ENCODE data around the gene FAM124B.

The FAM124B gene

DNA sequence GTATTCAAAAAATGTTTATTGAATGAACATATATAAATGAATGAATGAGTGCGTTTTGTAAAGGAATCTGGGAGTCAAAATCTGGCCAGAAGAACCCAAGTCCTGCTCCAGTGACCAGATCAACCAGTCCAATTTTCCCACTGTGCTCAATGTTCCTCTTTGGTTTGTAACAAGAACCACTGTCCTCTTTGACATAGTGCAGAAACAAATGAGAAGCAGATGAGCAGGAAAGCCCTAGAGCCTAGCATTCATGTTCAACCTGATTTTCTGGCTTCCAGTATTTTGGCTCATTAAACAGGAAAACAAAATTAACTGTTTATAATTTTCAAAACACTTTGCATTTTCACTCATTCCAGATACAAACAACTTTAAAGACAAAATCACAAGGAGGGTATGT is 23.2 kb downstream of the FAM124B start:
- Mint-ChIP-seq H3K9me3 (ENCODE audit: low read depth) (no peaks in the 10 kb centered on the region), H3K27ac (no peak overlapping the region), H3K4me1 (ENCODE audit: low read depth) (no peaks in the 10 kb centered on the region), H3K27me3 (no peaks in the 10 kb centered on the region), H3K36me3 (no peaks in the 10 kb centered on the region), H3K4me3 (no peak overlapping the region)

DNA sequence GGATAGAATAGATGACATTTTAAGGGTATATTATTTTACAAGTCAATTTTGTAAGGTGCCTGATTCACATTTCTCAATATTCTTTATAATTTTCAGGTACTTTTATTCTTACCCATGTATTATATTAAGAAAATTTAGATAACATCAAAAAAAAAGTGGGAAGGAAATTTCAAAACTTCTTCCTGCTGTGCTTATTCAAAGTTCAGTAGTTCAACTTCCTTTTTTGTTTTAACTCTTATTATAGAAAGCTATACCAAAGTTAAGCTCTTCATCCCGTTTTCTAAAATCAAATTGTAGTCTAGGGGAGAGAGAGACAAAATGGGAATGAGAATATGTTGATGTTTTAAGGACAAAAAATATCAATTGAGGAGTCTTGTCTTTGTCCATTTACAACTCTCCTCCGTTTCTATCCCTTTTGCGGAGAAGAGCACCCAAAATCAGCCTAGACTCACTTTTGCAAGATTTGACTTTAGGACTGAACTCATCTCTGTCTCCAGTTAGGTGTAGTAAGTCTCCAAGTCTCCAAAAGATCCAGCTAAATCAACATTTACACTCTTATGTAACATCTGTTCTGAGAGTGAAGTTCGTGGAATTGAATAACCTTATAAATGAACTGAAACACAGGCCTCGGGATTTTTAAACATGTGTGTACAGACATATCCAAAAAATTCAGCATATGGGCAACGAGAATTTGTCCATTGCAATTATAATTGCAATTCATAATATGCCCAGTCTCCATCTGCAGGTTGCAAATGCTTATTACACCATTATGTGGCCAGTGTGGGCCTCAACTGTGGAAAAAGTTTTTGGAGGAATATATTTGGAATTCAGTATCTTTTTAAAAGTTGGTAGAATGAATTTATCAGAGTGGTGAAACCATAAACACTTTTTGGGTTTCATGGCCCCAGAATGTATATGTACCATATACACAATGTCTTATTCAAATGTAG is 23.9 kb downstream of the FAM124B start:
- Mint-ChIP-seq H3K4me1 (ENCODE audit: low read depth) (no peaks in the 10 kb centered on the region), H3K27me3 (no peaks in the 10 kb centered on the region), H3K9me3 (ENCODE audit: low read depth) (no peaks in the 10 kb centered on the region), H3K4me3 (no peak overlapping the region), H3K36me3 (no peaks in the 10 kb centered on the region), H3K27ac (no peak overlapping the region)

DNA sequence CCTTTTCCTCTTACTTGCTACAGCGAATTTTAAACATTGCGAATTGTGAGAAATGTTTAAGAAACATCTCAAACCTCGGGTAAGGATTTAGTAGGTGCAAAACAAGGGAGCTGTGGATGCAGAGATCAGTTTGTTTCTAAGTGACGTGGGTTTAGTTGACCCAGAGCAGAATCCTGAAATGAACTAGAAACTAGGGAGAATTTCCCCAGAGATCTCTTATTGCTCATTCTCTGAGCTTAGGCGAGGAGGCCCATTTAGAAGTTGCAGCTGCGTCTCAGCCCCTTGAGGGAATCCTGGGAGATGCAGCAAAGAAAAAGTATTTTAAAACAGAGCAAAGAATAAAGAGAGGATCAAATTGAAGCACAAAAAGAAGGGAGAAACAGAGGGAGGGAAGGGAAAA is 29.3 kb downstream of the FAM124B start:
- no peaks in the 10 kb centered on the region for H3K9me3 Mint-ChIP-seq (ENCODE audit: low read depth)

DNA sequence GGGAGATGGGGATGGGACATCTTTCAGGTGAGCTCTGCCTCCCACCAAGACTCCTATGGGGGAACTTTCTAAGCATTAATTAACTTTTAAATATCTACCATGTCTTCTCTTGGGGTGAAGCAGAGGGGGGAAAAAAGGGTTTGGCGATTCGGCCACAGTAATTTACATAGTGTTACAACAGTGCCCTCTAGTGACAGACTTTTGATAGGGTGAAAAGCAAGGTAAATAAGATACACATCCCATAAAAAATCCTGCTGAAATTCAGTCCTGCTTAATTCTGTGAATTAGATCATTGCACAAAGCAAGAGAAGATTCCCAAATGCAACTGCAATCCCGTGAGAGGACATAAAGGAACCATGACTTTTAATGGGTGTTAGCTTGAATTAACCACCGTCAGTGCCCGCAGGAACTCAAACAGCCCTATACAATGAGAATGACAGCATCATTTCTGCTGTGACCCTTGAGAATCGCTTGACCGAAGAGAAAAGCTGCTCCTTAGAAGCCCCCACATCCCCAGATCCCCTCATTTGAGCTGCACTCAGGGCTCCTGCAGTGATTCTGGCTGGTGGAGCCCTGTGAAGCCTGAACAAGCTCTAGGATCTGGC is 32.8 kb downstream of the FAM124B start:
- H3K4me1 Mint-ChIP-seq (ENCODE audit: low read depth) = no peaks in the 10 kb centered on the region
- H3K4me3 Mint-ChIP-seq = no peak overlapping the region
- no peaks in the 10 kb centered on the region for H3K36me3 Mint-ChIP-seq
- H3K9me3 Mint-ChIP-seq (ENCODE audit: low read depth) = no peaks in the 10 kb centered on the region
- H3K27ac Mint-ChIP-seq = no peak overlapping the region
- H3K27me3 Mint-ChIP-seq = no peaks in the 10 kb centered on the region

More for the DNA sequence above, 29.3 kb downstream of the FAM124B start:
- Mint-ChIP-seq H3K4me3 (no peak overlapping the region), H3K4me1 (ENCODE audit: low read depth) (no peaks in the 10 kb centered on the region), H3K27ac (no peak overlapping the region), H3K36me3 (no peaks in the 10 kb centered on the region), H3K27me3 (no peaks in the 10 kb centered on the region)

DNA sequence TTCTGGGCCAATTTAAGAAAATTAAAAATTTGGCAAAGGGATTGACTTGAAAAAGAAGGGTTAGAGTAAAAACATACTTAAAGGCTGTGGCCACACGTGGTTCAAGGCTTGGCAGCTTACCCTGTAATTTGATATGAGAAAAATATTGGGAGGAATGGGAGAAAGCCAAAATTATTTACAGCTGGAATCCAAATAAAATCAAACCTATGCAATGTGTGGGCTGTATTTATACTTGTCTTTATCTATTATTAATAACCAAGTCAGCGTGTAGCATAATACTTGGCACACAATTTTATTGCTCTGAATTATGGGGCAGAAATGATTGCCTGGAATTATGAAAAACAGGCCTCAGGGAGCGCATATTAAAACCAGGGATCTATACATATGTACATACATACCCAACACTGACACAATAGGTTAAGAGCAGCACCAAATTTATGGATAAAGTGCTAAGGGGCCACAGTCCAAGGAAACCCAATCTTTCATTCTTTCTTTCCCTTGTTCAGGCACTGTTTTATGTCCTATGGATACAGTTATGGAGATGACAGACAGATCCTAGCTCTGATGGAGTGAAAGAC is 35.6 kb downstream of the FAM124B start:
- no peaks in the 10 kb centered on the region for H3K9me3 Mint-ChIP-seq (ENCODE audit: low read depth)
- H3K27me3 Mint-ChIP-seq = no peaks in the 10 kb centered on the region
- no peaks in the 10 kb centered on the region for H3K36me3 Mint-ChIP-seq
- no peak overlapping the region for H3K27ac Mint-ChIP-seq
- H3K4me1 Mint-ChIP-seq (ENCODE audit: low read depth) = no peaks in the 10 kb centered on the region
- no peak overlapping the region for H3K4me3 Mint-ChIP-seq

DNA sequence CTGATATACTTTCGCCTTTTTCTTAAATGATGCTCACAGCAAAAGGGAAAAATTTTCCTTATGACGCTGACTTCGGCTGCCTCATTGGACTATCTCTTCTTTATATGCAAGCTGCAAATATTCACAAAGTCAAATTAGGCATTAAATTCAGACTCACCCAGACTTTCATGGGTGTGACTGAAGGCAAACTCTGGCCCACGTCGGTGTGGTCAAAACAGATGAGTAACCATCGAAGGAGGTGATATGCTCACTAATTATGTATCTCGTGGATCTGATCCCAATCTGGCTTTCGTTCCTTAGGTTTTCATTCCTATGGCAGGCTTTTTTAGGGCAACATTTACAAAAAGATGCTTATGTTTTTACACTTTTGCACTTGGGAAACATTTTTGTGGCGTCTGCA is 36.6 kb downstream of the FAM124B start:
- no peak overlapping the region for H3K27ac Mint-ChIP-seq
- no peaks in the 10 kb centered on the region for H3K27me3 Mint-ChIP-seq
- H3K4me1 Mint-ChIP-seq (ENCODE audit: low read depth) = no peaks in the 10 kb centered on the region
- no peaks in the 10 kb centered on the region for H3K36me3 Mint-ChIP-seq
- H3K9me3 Mint-ChIP-seq (ENCODE audit: low read depth) = no peaks in the 10 kb centered on the region
- H3K4me3 Mint-ChIP-seq = no peak overlapping the region

DNA sequence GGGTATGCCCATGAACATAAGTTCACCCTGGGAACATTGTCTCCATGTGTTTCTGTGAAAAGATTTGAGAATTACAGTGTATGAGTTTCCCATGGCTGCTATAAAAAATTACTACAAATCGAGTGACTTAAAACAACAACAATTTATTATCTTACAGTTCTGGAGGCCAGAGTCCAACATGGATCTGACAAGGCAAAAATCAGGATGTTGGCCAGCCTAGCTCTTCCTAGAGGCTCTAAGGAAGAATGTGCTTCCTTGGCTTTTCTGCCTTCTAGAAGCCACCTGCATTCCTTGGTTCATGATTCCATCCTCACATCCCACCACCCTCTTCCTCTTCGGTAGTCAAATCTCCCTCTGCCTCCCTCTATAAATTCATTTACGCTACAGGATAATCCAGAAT is 38.6 kb downstream of the FAM124B start:
- H3K9me3 Mint-ChIP-seq (ENCODE audit: low read depth) = no peaks in the 10 kb centered on the region
- no peak overlapping the region for H3K4me3 Mint-ChIP-seq
- H3K36me3 Mint-ChIP-seq = no peaks in the 10 kb centered on the region
- no peak overlapping the region for H3K27ac Mint-ChIP-seq
- no peaks in the 10 kb centered on the region for H3K27me3 Mint-ChIP-seq
- no peaks in the 10 kb centered on the region for H3K4me1 Mint-ChIP-seq (ENCODE audit: low read depth)

DNA sequence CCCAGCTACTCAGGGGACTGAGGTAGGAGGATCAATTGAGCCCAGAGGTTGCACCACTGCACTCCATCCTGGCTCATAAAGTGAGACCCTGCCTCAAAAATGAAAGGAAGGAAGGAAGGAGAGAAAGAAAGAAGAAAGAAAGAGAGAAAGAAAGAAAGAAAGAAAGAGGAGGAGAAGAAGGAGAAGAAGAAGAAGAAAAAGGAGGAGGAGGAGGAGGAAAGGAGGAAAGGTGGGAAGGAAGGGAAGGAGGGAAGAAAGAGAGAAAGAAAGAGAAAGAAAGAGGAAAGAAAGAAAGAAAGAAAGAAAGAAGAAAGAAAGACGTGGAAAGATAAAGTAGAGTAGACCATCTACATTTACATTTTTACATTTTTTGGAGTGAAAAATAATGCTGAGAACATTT is 39.8 kb downstream of the FAM124B start:
- Mint-ChIP-seq H3K4me3 (no peak overlapping the region), H3K4me1 (ENCODE audit: low read depth) (no peaks in the 10 kb centered on the region), H3K27ac (no peak overlapping the region), H3K36me3 (no peaks in the 10 kb centered on the region), H3K27me3 (no peaks in the 10 kb centered on the region), H3K9me3 (ENCODE audit: low read depth) (no peaks in the 10 kb centered on the region)

DNA sequence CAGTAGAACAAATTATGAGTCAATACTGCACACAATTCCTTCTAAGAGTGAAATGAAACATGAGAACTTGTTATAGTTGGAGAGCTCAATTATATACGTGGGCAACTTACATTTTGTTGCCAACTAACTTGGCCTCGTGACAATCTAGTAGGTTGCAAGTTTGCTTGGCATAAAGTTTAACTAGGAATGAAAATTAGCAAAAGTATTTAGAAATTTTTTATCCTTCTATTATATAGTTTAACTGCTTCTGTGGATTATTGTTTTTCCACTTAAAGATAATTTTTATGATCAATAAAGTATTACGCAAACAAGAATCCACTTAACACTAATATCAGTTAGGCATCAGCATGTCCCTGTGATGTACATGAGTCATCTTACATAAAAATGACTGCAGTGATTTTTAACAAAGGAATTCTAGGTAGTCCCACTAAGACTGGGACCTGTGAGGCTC is 41.1 kb downstream of the FAM124B start:
- Mint-ChIP-seq H3K4me1 (ENCODE audit: low read depth) (no peaks in the 10 kb centered on the region), H3K27me3 (no peaks in the 10 kb centered on the region), H3K36me3 (no peaks in the 10 kb centered on the region), H3K9me3 (ENCODE audit: low read depth) (no peaks in the 10 kb centered on the region), H3K27ac (no peak overlapping the region), H3K4me3 (no peak overlapping the region)

DNA sequence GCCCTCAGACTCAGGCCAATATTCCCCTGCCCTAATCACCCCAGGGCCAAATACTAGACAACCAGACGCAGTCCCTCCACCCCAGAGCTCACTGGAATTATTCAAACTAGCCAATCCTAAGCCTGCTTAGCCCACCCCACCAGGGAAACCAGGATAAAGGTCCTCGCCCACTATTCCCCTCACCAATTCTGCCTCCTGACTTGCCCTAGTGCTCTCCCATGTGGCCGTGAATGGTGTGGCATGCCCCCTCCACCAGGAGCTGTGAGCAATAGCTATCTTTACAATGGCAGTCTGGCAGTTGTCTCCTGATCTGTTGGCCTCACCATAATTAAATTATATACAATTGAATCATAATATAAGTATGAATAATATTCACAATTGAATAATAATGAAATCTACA is 42.3 kb downstream of the FAM124B start:
- H3K27ac Mint-ChIP-seq = no peak overlapping the region
- H3K4me1 Mint-ChIP-seq (ENCODE audit: low read depth) = no peaks in the 10 kb centered on the region
- no peaks in the 10 kb centered on the region for H3K9me3 Mint-ChIP-seq (ENCODE audit: low read depth)
- H3K4me3 Mint-ChIP-seq = no peak overlapping the region
- H3K36me3 Mint-ChIP-seq = no peaks in the 10 kb centered on the region
- H3K27me3 Mint-ChIP-seq = no peaks in the 10 kb centered on the region

DNA sequence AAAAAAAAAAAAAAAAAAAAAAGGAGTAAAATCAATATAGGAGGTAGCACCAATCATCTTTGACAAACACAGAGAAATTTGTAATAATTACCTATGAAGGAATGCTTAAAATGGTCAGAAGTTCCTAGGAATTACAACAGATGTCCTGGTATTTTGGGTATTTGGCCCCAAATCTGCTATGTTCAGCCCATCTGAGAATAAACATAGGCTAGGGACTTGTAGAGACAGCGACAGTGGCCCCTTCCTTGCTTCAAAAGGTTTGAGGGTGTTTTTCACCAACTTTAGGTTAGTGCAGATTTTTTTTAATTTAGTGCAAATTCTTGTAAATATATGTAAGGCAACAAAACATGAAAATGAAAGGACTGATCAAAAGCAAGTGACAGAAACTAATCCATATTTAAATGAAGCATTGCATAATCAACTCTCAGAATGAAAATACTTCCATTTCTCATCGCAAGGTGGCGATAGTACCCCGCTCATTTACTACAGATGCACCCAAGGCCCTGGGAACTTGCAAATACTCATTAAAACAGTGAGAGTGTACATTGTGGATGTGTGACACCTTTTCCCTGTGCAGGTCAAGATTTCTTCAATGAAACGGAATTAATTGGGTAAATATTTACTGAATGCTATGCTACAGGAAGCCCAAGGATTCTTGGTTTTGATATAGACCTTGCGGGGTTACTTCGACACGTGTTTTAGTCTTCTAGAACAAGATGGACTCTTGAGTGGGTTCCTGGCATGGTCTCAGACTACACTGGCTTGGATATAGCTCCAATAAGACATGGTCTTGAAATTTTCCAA is 44.6 kb downstream of the FAM124B start:
- H3K27me3 Mint-ChIP-seq = no peaks in the 10 kb centered on the region
- no peak overlapping the region for H3K27ac Mint-ChIP-seq
- H3K4me1 Mint-ChIP-seq (ENCODE audit: low read depth) = no peaks in the 10 kb centered on the region
- H3K36me3 Mint-ChIP-seq = no peaks in the 10 kb centered on the region
- no peak overlapping the region for H3K4me3 Mint-ChIP-seq
- no peaks in the 10 kb centered on the region for H3K9me3 Mint-ChIP-seq (ENCODE audit: low read depth)

DNA sequence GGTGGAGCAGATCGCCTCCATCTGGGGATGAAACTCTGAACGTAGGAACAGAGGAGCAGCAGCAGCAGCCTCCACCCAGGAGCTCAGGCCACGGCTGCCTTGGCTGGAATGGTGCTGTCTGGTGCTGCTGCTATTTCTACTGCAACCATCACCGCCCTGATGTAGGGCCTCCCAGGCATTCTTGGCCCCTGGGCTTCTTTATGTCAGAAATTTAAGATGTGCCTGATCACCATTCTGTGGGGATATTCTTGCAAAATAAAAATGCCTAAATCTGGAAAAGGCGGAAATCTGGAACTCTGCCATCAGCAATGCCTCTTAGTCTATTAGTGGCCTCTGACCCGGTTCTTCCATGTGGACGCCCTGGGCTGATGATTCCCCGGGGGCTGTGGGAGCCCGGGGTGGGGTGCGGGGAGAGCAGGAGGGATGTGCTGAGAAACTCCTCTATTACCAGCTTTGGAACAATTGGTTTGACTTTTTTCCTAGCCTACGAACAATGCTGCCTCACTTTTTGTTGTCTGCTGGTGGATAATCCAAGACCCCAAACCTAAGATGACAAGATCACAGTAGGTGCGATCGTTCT is 47.2 kb downstream of the FAM124B start:
- no peaks in the 10 kb centered on the region for H3K36me3 Mint-ChIP-seq
- no peak overlapping the region for H3K27ac Mint-ChIP-seq
- H3K27me3 Mint-ChIP-seq = peaks cover 2% of the 10 kb centered on the region
- H3K4me1 Mint-ChIP-seq (ENCODE audit: low read depth) = no peaks in the 10 kb centered on the region
- H3K9me3 Mint-ChIP-seq (ENCODE audit: low read depth) = no peaks in the 10 kb centered on the region
- no peak overlapping the region for H3K4me3 Mint-ChIP-seq

DNA sequence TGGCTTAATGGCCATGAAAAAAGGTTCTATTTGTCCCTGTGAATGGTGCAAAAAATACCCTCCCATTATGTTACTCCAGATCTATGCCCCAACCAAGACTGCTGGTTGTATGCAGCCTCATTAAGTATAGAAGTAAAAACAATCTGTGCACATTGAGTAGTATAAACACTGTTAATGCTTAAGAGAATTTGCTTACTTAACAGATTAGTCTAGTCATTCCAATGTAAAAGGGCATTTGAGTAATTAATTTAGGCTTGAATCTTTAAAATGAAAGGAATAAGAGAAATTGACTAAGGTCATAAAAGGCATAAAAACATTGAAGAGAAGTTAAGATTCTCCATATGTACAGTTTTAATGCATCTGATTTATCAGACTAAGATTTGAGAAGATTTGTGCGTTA is 51.2 kb downstream of the FAM124B start:
- Mint-ChIP-seq H3K4me3 (no peak overlapping the region), H3K9me3 (ENCODE audit: low read depth) (no peaks in the 10 kb centered on the region), H3K36me3 (no peaks in the 10 kb centered on the region), H3K27ac (no peak overlapping the region), H3K27me3 (peaks cover 4% of the 10 kb centered on the region), H3K4me1 (ENCODE audit: low read depth) (no peaks in the 10 kb centered on the region)

DNA sequence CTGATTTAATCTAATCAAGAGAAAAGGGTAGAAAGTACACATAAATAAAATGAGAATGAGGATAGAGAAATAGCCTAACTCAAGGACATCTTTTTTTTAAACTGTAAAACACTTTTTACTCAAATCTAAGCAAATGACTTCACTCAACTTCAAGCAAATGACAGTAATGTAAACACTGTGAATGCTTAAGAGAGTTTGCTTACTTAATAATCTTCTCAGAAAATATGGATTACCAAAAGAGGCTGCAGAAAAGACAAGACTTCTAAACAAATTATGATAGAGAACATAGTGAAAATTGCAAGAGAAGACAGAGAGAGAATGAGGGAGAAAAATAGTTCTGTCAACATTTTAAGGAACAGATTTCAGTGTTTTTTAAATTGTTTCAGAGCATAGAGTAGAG is 52.5 kb downstream of the FAM124B start:
- no peaks in the 10 kb centered on the region for H3K36me3 Mint-ChIP-seq
- no peaks in the 10 kb centered on the region for H3K4me1 Mint-ChIP-seq (ENCODE audit: low read depth)
- H3K4me3 Mint-ChIP-seq = no peak overlapping the region
- no peak overlapping the region for H3K27ac Mint-ChIP-seq
- H3K27me3 Mint-ChIP-seq = peaks cover 4% of the 10 kb centered on the region
- no peaks in the 10 kb centered on the region for H3K9me3 Mint-ChIP-seq (ENCODE audit: low read depth)

Measured in activated naive CD8-positive, alpha-beta T cell (primary cell).